ENCODE measurements around the gene MS4A4A.

DNA sequence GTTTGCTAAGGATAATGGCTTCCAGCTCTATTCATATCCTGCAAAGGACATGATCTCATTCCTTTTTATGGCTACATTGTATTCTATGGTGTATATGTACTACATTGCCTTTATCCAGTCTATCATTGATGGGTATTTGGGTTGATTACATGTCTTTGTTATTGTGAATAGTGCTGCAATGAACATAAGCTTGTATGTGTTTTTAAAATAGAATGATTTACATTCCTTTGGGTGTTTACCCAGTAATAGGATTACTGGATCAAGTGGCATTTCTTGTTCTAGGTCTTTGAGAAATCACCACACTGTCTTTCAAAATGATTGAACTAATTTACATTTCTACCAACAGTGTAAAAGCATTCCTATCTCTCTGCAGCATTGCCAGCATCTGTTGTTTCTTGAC is 40.6 kb downstream of the MS4A4A start:
- TF ChIP-seq, protein P1, sequence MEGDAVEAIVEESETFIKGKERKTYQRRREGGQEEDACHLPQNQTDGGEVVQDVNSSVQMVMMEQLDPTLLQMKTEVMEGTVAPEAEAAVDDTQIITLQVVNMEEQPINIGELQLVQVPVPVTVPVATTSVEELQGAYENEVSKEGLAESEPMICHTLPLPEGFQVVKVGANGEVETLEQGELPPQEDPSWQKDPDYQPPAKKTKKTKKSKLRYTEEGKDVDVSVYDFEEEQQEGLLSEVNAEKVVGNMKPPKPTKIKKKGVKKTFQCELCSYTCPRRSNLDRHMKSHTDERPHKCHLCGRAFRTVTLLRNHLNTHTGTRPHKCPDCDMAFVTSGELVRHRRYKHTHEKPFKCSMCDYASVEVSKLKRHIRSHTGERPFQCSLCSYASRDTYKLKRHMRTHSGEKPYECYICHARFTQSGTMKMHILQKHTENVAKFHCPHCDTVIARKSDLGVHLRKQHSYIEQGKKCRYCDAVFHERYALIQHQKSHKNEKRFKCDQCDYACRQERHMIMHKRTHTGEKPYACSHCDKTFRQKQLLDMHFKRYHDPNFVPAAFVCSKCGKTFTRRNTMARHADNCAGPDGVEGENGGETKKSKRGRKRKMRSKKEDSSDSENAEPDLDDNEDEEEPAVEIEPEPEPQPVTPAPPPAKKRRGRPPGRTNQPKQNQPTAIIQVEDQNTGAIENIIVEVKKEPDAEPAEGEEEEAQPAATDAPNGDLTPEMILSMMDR (IDR thresholded peaks at IDR 0.05) = no peak
- no peak for TF ChIP-seq EP300 (IDR thresholded peaks at IDR 0.05)
- no peak for TF ChIP-seq POLR2A (IDR thresholded peaks at IDR 0.05)

Data from tibial nerve (tissue), 4 donors.